ENCODE data around the gene SH3PXD2A. TPM values are rescaled to one million over a fixed set of nuclear protein-coding genes. Genes with fewer than 3 reads are reported as not detected.
"Not testable (repeated sequence)": the region's sequence is repeated elsewhere in the genome, so short reads cannot be mapped to it uniquely, and the experiment has no call there.

The SH3PXD2A gene
- total RNA-seq, 1 experiment from 2014 or later, result 13.2 TPM

DNA sequence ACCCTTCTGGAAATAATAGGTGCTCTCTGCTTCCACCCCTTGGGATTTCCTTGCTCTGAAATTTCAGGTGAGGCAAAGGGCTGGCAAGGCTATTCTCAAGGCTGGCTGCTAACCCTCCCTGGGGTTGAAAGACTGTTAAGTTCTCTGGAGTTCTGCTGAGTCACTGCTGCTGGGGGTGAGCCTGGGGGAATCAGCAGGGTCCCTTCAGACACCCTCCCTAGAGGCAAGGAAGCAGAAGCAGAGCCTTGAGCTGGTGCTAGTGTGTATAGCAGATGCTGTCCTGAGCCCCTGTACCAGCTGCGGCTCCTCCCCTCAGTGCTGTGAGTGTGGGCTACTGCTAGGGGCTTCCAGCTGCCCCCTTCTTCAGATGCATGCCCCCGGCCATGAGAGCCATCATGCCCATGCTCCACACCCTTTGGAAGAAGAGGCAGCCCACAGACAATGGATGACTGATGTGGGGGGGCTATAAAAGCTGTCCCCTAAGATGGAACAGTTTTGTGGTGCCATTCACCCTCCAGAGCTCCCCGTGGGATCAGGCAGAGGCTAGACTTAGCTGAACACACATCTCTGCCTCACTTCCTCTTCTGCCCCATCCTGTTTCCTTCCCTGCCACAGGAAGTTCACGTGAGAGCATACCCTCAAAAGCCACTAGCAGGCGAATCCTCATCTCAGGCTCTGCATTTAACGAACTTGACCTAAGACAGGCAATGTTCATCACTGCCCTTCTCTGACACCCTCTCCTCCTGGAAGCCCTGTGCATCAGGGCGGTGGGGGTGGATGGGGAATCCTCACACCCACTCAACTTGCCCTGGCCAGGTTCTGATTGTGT, 91.8 kb downstream of the SH3PXD2A start:
- Mint-ChIP-seq H3K9me3 (ENCODE audit: unreplicated experiment) (no peaks in the 10 kb centered on the region), H3K27ac (ENCODE audit: low read depth, unreplicated experiment) (no peak overlapping the region), H3K36me3 (ENCODE audit: insufficient read depth, unreplicated experiment) (peaks cover 9% of the 10 kb centered on the region), H3K4me1 (ENCODE audit: insufficient read depth, unreplicated experiment) (peaks cover 19% of the 10 kb centered on the region), H3K4me3 (ENCODE audit: unreplicated experiment) (no peak overlapping the region), H3K27me3 (ENCODE audit: insufficient read depth, unreplicated experiment) (no peaks in the 10 kb centered on the region)
- CTCF ChIA-PET, result interaction anchor here (0.6 to 1.8 kb wide), 6 partner anchors 10 to 51 kb away, joined by 3 to 5 read pairs (median 4); no protein-coding TSS in a partner anchor
- no TSS peak for BruUV-seq (replicated peaks)
- POLR2A ChIA-PET, result no interaction called here
- TF ChIP-seq, protein P1, sequence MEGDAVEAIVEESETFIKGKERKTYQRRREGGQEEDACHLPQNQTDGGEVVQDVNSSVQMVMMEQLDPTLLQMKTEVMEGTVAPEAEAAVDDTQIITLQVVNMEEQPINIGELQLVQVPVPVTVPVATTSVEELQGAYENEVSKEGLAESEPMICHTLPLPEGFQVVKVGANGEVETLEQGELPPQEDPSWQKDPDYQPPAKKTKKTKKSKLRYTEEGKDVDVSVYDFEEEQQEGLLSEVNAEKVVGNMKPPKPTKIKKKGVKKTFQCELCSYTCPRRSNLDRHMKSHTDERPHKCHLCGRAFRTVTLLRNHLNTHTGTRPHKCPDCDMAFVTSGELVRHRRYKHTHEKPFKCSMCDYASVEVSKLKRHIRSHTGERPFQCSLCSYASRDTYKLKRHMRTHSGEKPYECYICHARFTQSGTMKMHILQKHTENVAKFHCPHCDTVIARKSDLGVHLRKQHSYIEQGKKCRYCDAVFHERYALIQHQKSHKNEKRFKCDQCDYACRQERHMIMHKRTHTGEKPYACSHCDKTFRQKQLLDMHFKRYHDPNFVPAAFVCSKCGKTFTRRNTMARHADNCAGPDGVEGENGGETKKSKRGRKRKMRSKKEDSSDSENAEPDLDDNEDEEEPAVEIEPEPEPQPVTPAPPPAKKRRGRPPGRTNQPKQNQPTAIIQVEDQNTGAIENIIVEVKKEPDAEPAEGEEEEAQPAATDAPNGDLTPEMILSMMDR (IDR thresholded peaks at IDR 0.05; ENCODE audit: unreplicated experiment), result no peak
- no peak for DNase-seq (ENCODE audit: unreplicated experiment)
- intact Hi-C loops (cut with micrococcal nuclease), result no loop called here

- no peaks in the 10 kb centered on the region for H3K9me3 Mint-ChIP-seq (ENCODE audit: unreplicated experiment)
- ChIA-PET CTCF (interaction anchor here (0.6 to 1.2 kb wide), 2 partner anchors 32 to 45 kb away, joined by 5 read pairs; no protein-coding TSS in a partner anchor), POLR2A (no interaction called here)
- BruUV-seq (replicated peaks), result no TSS peak
- TF ChIP-seq, protein P1 (IDR thresholded peaks at IDR 0.05; ENCODE audit: unreplicated experiment), result no peak
- H3K36me3 Mint-ChIP-seq (ENCODE audit: insufficient read depth, unreplicated experiment), result peaks cover 6% of the 10 kb centered on the region
- H3K4me3 Mint-ChIP-seq (ENCODE audit: unreplicated experiment), result no peak overlapping the region
- H3K4me1 Mint-ChIP-seq (ENCODE audit: insufficient read depth, unreplicated experiment), result peaks cover 26% of the 10 kb centered on the region
- intact Hi-C loops (cut with micrococcal nuclease), result no loop called here
- no peak for DNase-seq (ENCODE audit: unreplicated experiment)
- H3K27ac Mint-ChIP-seq (ENCODE audit: low read depth, unreplicated experiment), result no peak overlapping the region
- no peaks in the 10 kb centered on the region for H3K27me3 Mint-ChIP-seq (ENCODE audit: insufficient read depth, unreplicated experiment)
Observed at GRCh38 chr10:103762916-103763315, 92.5 kb downstream of the SH3PXD2A start.

DNA sequence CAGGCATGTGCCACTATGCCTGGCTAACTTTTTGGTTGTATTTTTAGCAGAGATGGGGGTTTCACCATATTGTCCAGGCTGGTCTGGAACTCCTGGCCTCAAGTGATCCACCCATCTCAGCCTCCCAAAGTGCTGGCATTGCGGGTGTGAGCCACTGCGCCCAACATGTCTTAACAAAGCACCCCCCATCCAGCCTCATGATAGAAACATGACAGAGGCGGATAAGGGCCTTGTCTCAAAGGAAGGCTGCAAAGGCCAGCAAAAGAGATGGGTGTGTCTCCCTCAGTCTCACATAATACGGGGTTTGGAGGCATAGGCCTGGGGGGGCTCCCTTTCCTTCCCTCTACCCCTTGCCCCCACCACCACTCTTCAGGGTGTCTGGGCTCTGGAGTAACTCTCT, 93.2 kb downstream of the SH3PXD2A start:
- no TSS peak for BruUV-seq (replicated peaks)
- H3K27ac Mint-ChIP-seq (ENCODE audit: low read depth, unreplicated experiment), result no peak overlapping the region
- H3K36me3 Mint-ChIP-seq (ENCODE audit: insufficient read depth, unreplicated experiment), result peaks cover 12% of the 10 kb centered on the region
- ChIA-PET CTCF (interaction anchor here (1.2 kb wide), 1 partner anchor 32 kb away, joined by 5 read pairs; no protein-coding TSS in a partner anchor), POLR2A (no interaction called here)
- TF ChIP-seq, protein P1 (IDR thresholded peaks at IDR 0.05; ENCODE audit: unreplicated experiment), result no peak
- no peak overlapping the region for H3K4me3 Mint-ChIP-seq (ENCODE audit: unreplicated experiment)
- no peaks in the 10 kb centered on the region for H3K9me3 Mint-ChIP-seq (ENCODE audit: unreplicated experiment)
- H3K4me1 Mint-ChIP-seq (ENCODE audit: insufficient read depth, unreplicated experiment), result peaks cover 34% of the 10 kb centered on the region
- DNase-seq (ENCODE audit: unreplicated experiment), result no peak
- intact Hi-C loops (cut with micrococcal nuclease), result no loop called here
- H3K27me3 Mint-ChIP-seq (ENCODE audit: insufficient read depth, unreplicated experiment), result no peaks in the 10 kb centered on the region

- no peak overlapping the region for H3K4me3 Mint-ChIP-seq (ENCODE audit: unreplicated experiment)
- TF ChIP-seq, protein P1 (IDR thresholded peaks at IDR 0.05; ENCODE audit: unreplicated experiment), result no peak
- intact Hi-C loops (cut with micrococcal nuclease), result no loop called here
- H3K4me1 Mint-ChIP-seq (ENCODE audit: insufficient read depth, unreplicated experiment), result peaks cover 41% of the 10 kb centered on the region
- H3K27ac Mint-ChIP-seq (ENCODE audit: low read depth, unreplicated experiment), result no peak overlapping the region
- POLR2A ChIA-PET, result interaction anchor here (0.9 to 2.0 kb wide), 3 partner anchors 14 to 93 kb away, joined by 3 to 7 read pairs (median 4); no protein-coding TSS in a partner anchor
- BruUV-seq (replicated peaks), result no TSS peak
- H3K9me3 Mint-ChIP-seq (ENCODE audit: unreplicated experiment), result no peaks in the 10 kb centered on the region
- no peak for DNase-seq (ENCODE audit: unreplicated experiment)
- peaks cover 12% of the 10 kb centered on the region for H3K36me3 Mint-ChIP-seq (ENCODE audit: insufficient read depth, unreplicated experiment)
- CTCF ChIA-PET, result interaction anchor here (1.0 to 1.4 kb wide), 2 partner anchors 10 to 11 kb away, joined by 3 to 6 read pairs; no protein-coding TSS in a partner anchor
- no peaks in the 10 kb centered on the region for H3K27me3 Mint-ChIP-seq (ENCODE audit: insufficient read depth, unreplicated experiment)
Observed at GRCh38 chr10:103761075-103761920, 94.1 kb downstream of the SH3PXD2A start.

DNA sequence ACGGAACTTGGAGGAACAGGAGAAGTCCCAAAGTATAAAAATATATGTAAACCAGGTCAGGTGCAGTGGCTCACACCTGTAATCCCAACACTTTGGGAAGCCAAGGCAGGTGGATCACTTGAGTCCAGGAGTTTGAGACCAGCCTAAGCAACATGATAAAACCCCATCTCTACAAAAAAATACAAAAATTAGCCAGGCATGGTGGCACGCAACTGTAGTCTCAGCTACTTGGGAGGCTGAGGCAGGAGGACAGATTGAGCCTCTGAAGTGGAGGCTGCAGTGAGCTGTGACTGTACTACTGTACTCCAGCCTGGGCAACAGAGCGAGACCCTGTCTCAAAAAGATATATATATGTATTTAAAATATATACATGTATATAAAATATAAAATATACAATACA, 95.1 kb downstream of the SH3PXD2A start:
- H3K9me3 Mint-ChIP-seq (ENCODE audit: unreplicated experiment); H3K27ac Mint-ChIP-seq (ENCODE audit: low read depth, unreplicated experiment); intact Hi-C loops (cut with micrococcal nuclease); H3K4me3 Mint-ChIP-seq (ENCODE audit: unreplicated experiment); H3K27me3 Mint-ChIP-seq (ENCODE audit: insufficient read depth, unreplicated experiment); DNase-seq (ENCODE audit: unreplicated experiment); BruUV-seq (replicated peaks): not testable (repeated sequence)
- Mint-ChIP-seq H3K36me3 (ENCODE audit: insufficient read depth, unreplicated experiment) (peaks cover 17% of the 10 kb centered on the region), H3K4me1 (ENCODE audit: insufficient read depth, unreplicated experiment) (peaks cover 41% of the 10 kb centered on the region)
- ChIA-PET POLR2A (interaction anchor here (1.3 to 4.1 kb wide), 3 partner anchors 13 to 94 kb away, joined by 3 to 55 read pairs (median 4); no protein-coding TSS in a partner anchor), CTCF (interaction anchor here (0.7 to 1.4 kb wide), 3 partner anchors 8 to 506 kb away, joined by 3 to 6 read pairs (median 4); no protein-coding TSS in a partner anchor)

Data from MCF 10A (cell line).